HG02610 (cell line): Measurements from ENCODE around the gene ICAM2.

Source experiments
- ATAC-seq: cut with Tn5 transposase; IDR thresholded peaks from one replicate; pipeline ENCODE4 v1.9.1; 2021; ENCODE audit warnings: mild to moderate bottlenecking, moderate library complexity; ENCODE audit not compliant: unreplicated experiment

Gene ICAM2

GRCh38 chr17:64020056-64020766, at the start of gene ICAM2:
Gene ICAM2 (minus strand): TSS chr17:64020633. CDS start chr17:64006691, 13,942 bp downstream.
- ATAC-seq: peak; percentile 54

GRCh38 chr17:64070213-64070612, 49.8 kb upstream of the ICAM2 start:
- no peak for ATAC-seq

- no peak for ATAC-seq
Observed at GRCh38 chr17:64069143-64069542, 48.7 kb upstream of the ICAM2 start.

GRCh38 chr17:64067657-64068056, 47.2 kb upstream of the ICAM2 start:
- no peak for ATAC-seq

GRCh38 chr17:64066716-64067115, 46.3 kb upstream of the ICAM2 start:
- ATAC-seq: no peak

- ATAC-seq: no peak
Observed at GRCh38 chr17:64065161-64065560, 44.7 kb upstream of the ICAM2 start.

GRCh38 chr17:64064331-64064730, 43.9 kb upstream of the ICAM2 start:
- ATAC-seq: no peak

- ATAC-seq: no peak
Observed at GRCh38 chr17:64063766-64064224, 43.4 kb upstream of the ICAM2 start.

- no peak for ATAC-seq
Observed at GRCh38 chr17:64063088-64063487, 42.7 kb upstream of the ICAM2 start.

- peak; percentile 61 for ATAC-seq
Observed at GRCh38 chr17:64061178-64061898, 40.9 kb upstream of the ICAM2 start.

- no peak for ATAC-seq
Observed at GRCh38 chr17:64060331-64060730, 39.9 kb upstream of the ICAM2 start.

- no peak for ATAC-seq
Observed at GRCh38 chr17:64059756-64060155, 39.3 kb upstream of the ICAM2 start.

- ATAC-seq: no peak
Observed at GRCh38 chr17:64058621-64059020, 38.2 kb upstream of the ICAM2 start.

GRCh38 chr17:64057701-64058263, 37.3 kb upstream of the ICAM2 start:
- no peak for ATAC-seq

GRCh38 chr17:64056269-64057005, 36.0 kb upstream of the ICAM2 start:
- ATAC-seq: peak; percentile 56

GRCh38 chr17:64055183-64056142, 35.0 kb upstream of the ICAM2 start:
- ATAC-seq: no peak

GRCh38 chr17:64054304-64054703, 33.9 kb upstream of the ICAM2 start:
- ATAC-seq: no peak

GRCh38 chr17:64053101-64053500, 32.7 kb upstream of the ICAM2 start:
- ATAC-seq: no peak

- ATAC-seq: no peak
Observed at GRCh38 chr17:64051153-64051552, 30.7 kb upstream of the ICAM2 start.

- ATAC-seq: no peak
Observed at GRCh38 chr17:64048805-64049204, 28.4 kb upstream of the ICAM2 start.
